H1 (cell line): ENCODE data around the gene ANKRD62. TPM values are rescaled to one million over a fixed set of nuclear protein-coding genes. Genes with fewer than 3 reads are reported as not detected.

Source experiments
- CTCF ChIA-PET: fragments of 300-600 bp; sonication (Branson Sonifier 250); formaldehyde crosslinking; loops from one replicate; lab custom pipeline; 2021; ENCODE audit not compliant: partially characterized antibody; lab: Charles Lee
- POLR2A ChIA-PET: fragments of 300-600 bp; sonication (Branson Sonifier 250); formaldehyde crosslinking; loops from one replicate; lab custom pipeline; 2021; ENCODE audit warnings: inconsistent platforms; ENCODE audit not compliant: partially characterized antibody; lab: Charles Lee
- DNase-seq, 2 experiments: peaks; one replicate each; pipeline versions ENCODE4 v3.0.0 to v3.0.0-alpha.2; 2010 to 2022; ENCODE audit warnings: low spot score in 2 of 2, low read depth in 1 of 2, mixed read lengths in 1 of 2
- FAIRE-seq: peaks from 2 replicates; lab custom pipeline; 2011; peaks lifted over from hg19 to GRCh38; lab: Jason Lieb, UNC
- H2AFZ ChIP-seq: 2 replicates; pipeline ENCODE4 v1.8.1; 2012; ENCODE audit warnings: low read length, inconsistent platforms
- H2AK5ac ChIP-seq: 2 replicates; pipeline ENCODE4 v1.6.1; 2013; ENCODE audit warnings: low read depth, low read length
- H2BK120ac ChIP-seq: replicated peaks from 2 replicates; pipeline ENCODE3; 2013; ENCODE audit warnings: low read depth, low read length, inconsistent platforms
- H2BK12ac ChIP-seq: 2 replicates; pipeline ENCODE4 v1.6.1; 2013; ENCODE audit warnings: low read depth, low read length
- H2BK15ac ChIP-seq: 2 replicates; pipeline ENCODE4 v1.6.1; 2013; ENCODE audit warnings: low read length
- H2BK20ac ChIP-seq: 2 replicates; pipeline ENCODE4 v1.6.1; 2013; ENCODE audit warnings: low read length
- H2BK5ac ChIP-seq: 2 replicates; pipeline ENCODE4 v1.6.1; 2013; ENCODE audit warnings: low read depth, low read length
- H3K14ac ChIP-seq: 2 replicates; pipeline ENCODE4 v1.6.1; 2013; ENCODE audit warnings: inconsistent platforms; ENCODE audit not compliant: insufficient read length
- H3K18ac ChIP-seq: 2 replicates; pipeline ENCODE4 v1.6.1; 2013; ENCODE audit warnings: low read length; ENCODE audit errors: extremely low read depth
- H3K23ac ChIP-seq: 2 replicates; pipeline ENCODE4 v1.6.1; 2013; ENCODE audit warnings: inconsistent platforms; ENCODE audit not compliant: insufficient read length
- H3K23me2 ChIP-seq: 2 replicates; pipeline ENCODE4 v1.6.1; 2013; ENCODE audit warnings: low read depth, low read length
- H3K27ac ChIP-seq: 2 replicates; pipeline ENCODE4 v1.6.1; 2011; ENCODE audit warnings: low read depth, low read length, inconsistent platforms
- H3K27me3 ChIP-seq, 4 experiments: replicated peaks in 1 of 4; 1 replicate in 1 of 4; 2 replicates in 3 of 4; pipeline versions ENCODE4 v1.6.1 to v1.8.1; 2011 to 2013; ENCODE audit warnings: low read length in 3 of 4, mild to moderate bottlenecking in 3 of 4, inconsistent platforms in 2 of 4, mixed read lengths in 2 of 4, moderate library complexity in 1 of 4; ENCODE audit not compliant: control insufficient read depth in 3 of 4, insufficient read depth in 3 of 4; ENCODE audit errors: extremely low read depth in 1 of 4
- H3K36me3 ChIP-seq, 4 experiments: 2 replicates each; pipeline versions ENCODE4 v1.6.1 to v1.8.1; 2011 to 2013; ENCODE audit warnings: mild to moderate bottlenecking in 4 of 4, low read length in 3 of 4, moderate library complexity in 2 of 4, control low read depth in 1 of 4, inconsistent platforms in 1 of 4; ENCODE audit not compliant: insufficient read depth in 4 of 4, control insufficient read depth in 2 of 4
- H3K4ac ChIP-seq: replicated peaks from 2 replicates; pipeline ENCODE3; 2013; ENCODE audit warnings: low read length, low read depth, mixed read lengths, inconsistent platforms; ENCODE audit not compliant: insufficient read length
- H3K4me1 ChIP-seq, 4 experiments: replicated peaks in 1 of 4; 1 replicate in 1 of 4; 2 replicates in 3 of 4; pipeline versions ENCODE4 v1.6.1 to v1.8.1; 2011 to 2013; ENCODE audit warnings: low read length in 3 of 4, inconsistent platforms in 2 of 4, mixed read lengths in 1 of 4; ENCODE audit not compliant: insufficient read depth in 4 of 4, control insufficient read depth in 3 of 4
- H3K4me2 ChIP-seq, 2 experiments: 2 replicates each; pipeline versions ENCODE4 v1.6.1 to v1.8.1; 2011 to 2013; ENCODE audit warnings: low read depth in 2 of 2, low read length in 2 of 2, control low read depth in 1 of 2, inconsistent platforms in 1 of 2, mild to moderate bottlenecking in 1 of 2; ENCODE audit not compliant: insufficient read depth in 1 of 2
- H3K4me3 ChIP-seq, 4 experiments: fragments of 200-600, 300-600 bp in 1 of 4; sonication (generic), shearing (Covaris generic), sonication (Bioruptor Twin) in 1 of 4; 2 replicates each; pipeline versions ENCODE4 v1.5.1 to v1.8.1; 2011 to 2016; ENCODE audit warnings: low read length in 4 of 4, low read depth in 3 of 4, control low read depth in 2 of 4, inconsistent platforms in 2 of 4, mild to moderate bottlenecking in 2 of 4, mixed read lengths in 1 of 4, moderate library complexity in 1 of 4; ENCODE audit not compliant: insufficient read depth in 2 of 4; ENCODE audit errors: extremely low read depth in 1 of 4
- H3K56ac ChIP-seq: replicated peaks from 2 replicates; pipeline ENCODE3; 2013; ENCODE audit warnings: low read depth, mild to moderate bottlenecking, mixed read lengths, low read length, inconsistent platforms; ENCODE audit not compliant: insufficient read length
- H3K79me1 ChIP-seq: 2 replicates; pipeline ENCODE4 v1.6.1; 2013; ENCODE audit warnings: low read depth, low read length, control low read depth
- H3K79me2 ChIP-seq, 2 experiments: 2 replicates each; pipeline versions ENCODE4 v1.6.1 to v1.8.1; 2012 to 2013; ENCODE audit warnings: low read length in 2 of 2, mild to moderate bottlenecking in 2 of 2, inconsistent platforms in 1 of 2; ENCODE audit not compliant: insufficient read depth in 2 of 2, control insufficient read depth in 1 of 2
- H3K9ac ChIP-seq, 4 experiments: replicated peaks in 1 of 4; 1 replicate in 1 of 4; 2 replicates in 3 of 4; pipeline versions ENCODE4 v1.6.1 to v1.8.1; 2011 to 2013; ENCODE audit warnings: low read depth in 3 of 4, low read length in 3 of 4, control low read depth in 2 of 4, mild to moderate bottlenecking in 2 of 4, moderate library complexity in 2 of 4, inconsistent platforms in 1 of 4; ENCODE audit errors: extremely low read depth in 1 of 4
- H3K9me3 ChIP-seq, 2 experiments: 2 replicates each; pipeline versions ENCODE4 v1.6.1 to v1.8.1; 2012 to 2013; ENCODE audit warnings: mild to moderate bottlenecking in 2 of 2, moderate library complexity in 2 of 2, control low read depth in 1 of 2, inconsistent platforms in 1 of 2, low read depth in 1 of 2, low read length in 1 of 2, mixed read lengths in 1 of 2; ENCODE audit not compliant: insufficient read depth in 2 of 2
- H4K20me1 ChIP-seq, 2 experiments: replicated peaks in 1 of 2; 2 replicates each; pipeline versions ENCODE3 to v1.8.1; 2011 to 2013; ENCODE audit warnings: inconsistent platforms in 2 of 2, low read length in 2 of 2, mild to moderate bottlenecking in 1 of 2; ENCODE audit not compliant: insufficient read depth in 2 of 2, control insufficient read depth in 1 of 2
- H4K5ac ChIP-seq: 2 replicates; pipeline ENCODE4 v1.6.1; 2013; ENCODE audit warnings: low read length, low read depth, mixed read lengths, inconsistent platforms; ENCODE audit not compliant: insufficient read length
- H4K8ac ChIP-seq: 2 replicates; pipeline ENCODE4 v1.8.0; 2013; ENCODE audit warnings: mild to moderate bottlenecking, moderate library complexity, low read length, inconsistent platforms; ENCODE audit not compliant: insufficient read depth; ENCODE audit errors: extremely low read depth
- H4K91ac ChIP-seq: replicated peaks from 2 replicates; pipeline ENCODE3; 2013; ENCODE audit warnings: low read length, mixed read lengths, inconsistent platforms; ENCODE audit not compliant: insufficient read length
- ASH2L ChIP-seq: fragments of 200-600, 300-600 bp; sonication (generic); IDR thresholded peaks from one replicate; pipeline ENCODE4 v1.7.1; 2017; ENCODE audit warnings: low read length
- CTBP2 ChIP-seq: IDR thresholded peaks from 2 replicates; pipeline ENCODE4 v1.7.0; 2011; ENCODE audit warnings: borderline replicate concordance, mild to moderate bottlenecking, moderate library complexity, mixed read lengths, low read length; ENCODE audit not compliant: insufficient read depth, insufficient read length
- E2F6 ChIP-seq: IDR thresholded peaks from 2 replicates; pipeline ENCODE4 v1.6.1; 2012; ENCODE audit warnings: inconsistent platforms
- JUND ChIP-seq: IDR thresholded peaks from 2 replicates; pipeline ENCODE4 v1.6.1; 2011; ENCODE audit warnings: mild to moderate bottlenecking, improper control_type of control experiment, low read length
- KDM1A ChIP-seq: fragments of 200-600, 300-600 bp; sonication (generic); IDR thresholded peaks from 2 replicates; pipeline ENCODE4 v1.7.1; 2016; ENCODE audit warnings: mild to moderate bottlenecking, low read length, borderline replicate concordance
- NRF1 ChIP-seq: IDR thresholded peaks from 2 replicates; pipeline ENCODE4 v1.6.1; 2011; ENCODE audit warnings: mild to moderate bottlenecking, low read depth, low read length, improper control_type of control experiment
- RFX5 ChIP-seq: IDR thresholded peaks from 2 replicates; pipeline ENCODE4 v1.6.1; 2011; ENCODE audit warnings: low read depth, low read length, improper control_type of control experiment, borderline replicate concordance
- SP2 ChIP-seq: IDR thresholded peaks from 2 replicates; pipeline ENCODE4 v1.6.1; 2012; ENCODE audit warnings: mild to moderate bottlenecking, low read length, inconsistent platforms
- SUZ12 ChIP-seq: fragments of 200-600 bp; sonication (generic); IDR thresholded peaks from 2 replicates; pipeline ENCODE4 v1.6.1; 2012; ENCODE audit warnings: mild to moderate bottlenecking, inconsistent platforms, low read length, moderate library complexity, mixed read lengths
- WGBS, 2 experiments: shearing (Covaris generic) in 1 of 2; methylation state at CpG; one replicate each; pipeline versions ENCODE4 v1.1.6 to v1.1.7; 2013 to 2015; ENCODE audit warnings: low lambda C conversion rate in 2 of 2, mixed read lengths in 2 of 2, inconsistent platforms in 1 of 2, low coverage in 1 of 2, missing lambda C conversion rate in 1 of 2; ENCODE audit not compliant: insufficient replicate concordance in 2 of 2, insufficient coverage in 1 of 2, insufficient read length in 1 of 2; ENCODE audit errors: extremely low coverage in 1 of 2, missing lambda C conversion rate in 1 of 2; 5-methylcytosine and 5-hydroxymethylcytosine counted together
- polyA plus RNA-seq, 7 experiments: library from polyadenylated mRNA; depleted of rRNA in 3 of 7; stranded (reverse) in 5 of 7; unstranded in 2 of 7; fragments of >200 nt in 5 of 7; fragments of 200-250 nt in 2 of 7; gene quantifications; 1 replicate in 5 of 7; 2 replicates in 1 of 7; 4 replicates in 1 of 7; pipeline versions ENCODE4 v1.2.1 to v1.2.3, GENCODE V29; 2011 to 2013; ENCODE audit warnings: missing spikeins in 2 of 7, mixed read lengths in 2 of 7
- total RNA-seq: library from RNA; stranded (reverse); fragmentation: NEBNext Ultra II Directional; extraction: Animal tissue kit (Norgen Biotek cat#: 25700); gene quantifications from 2 replicates; pipeline ENCODE4 v1.2.1, GENCODE V29; 2021

Gene ANKRD62
- total and polyA plus RNA-seq, 2 of the 8 experiments (the other 6 are each of a cell fraction or from before 2014, with no cell fraction given), result not detected

- Histone ChIP-seq H4K20me1 (no peaks in the 10 kb centered on the region), H3K79me1 (no peaks in the 10 kb centered on the region), H2BK20ac (no peak overlapping the region), H2BK5ac (no peak overlapping the region), H2AFZ (no peak overlapping the region), H4K8ac (no peak overlapping the region), H3K9me3 (no peaks in the 10 kb centered on the region; a peak in 1 of 4 replicates), H3K36me3 (no peaks in the 10 kb centered on the region), H3K27me3 (no peaks in the 10 kb centered on the region; a peak in 1 of 7 replicates), H2BK12ac (no peak overlapping the region), H3K56ac (no peak overlapping the region), H3K23me2 (no peaks in the 10 kb centered on the region), H3K14ac (no peak overlapping the region), H3K79me2 (no peaks in the 10 kb centered on the region), H4K91ac (no peak overlapping the region), H2BK120ac (no peak overlapping the region), H3K4me2 (no peak overlapping the region), H2BK15ac (no peak overlapping the region), H3K9ac (no peak overlapping the region), H3K23ac (no peak overlapping the region), H3K18ac (no peak overlapping the region), H3K27ac (no peak overlapping the region), H3K4me1 (no peaks in the 10 kb centered on the region; a peak in 1 of 7 replicates), H3K4ac (no peak overlapping the region), H3K4me3 (no peak overlapping the region), H2AK5ac (no peak overlapping the region), H4K5ac (no peak overlapping the region)
- TF ChIP-seq RFX5 (no peak), CTBP2 (no peak), KDM1A (no peak), ASH2L (no peak), NRF1 (no peak), SUZ12 (no peak), SP2 (no peak), JUND (no peak), E2F6 (no peak)
- 83% methylated on average over 12 of the region's 14 CpGs; no CpG with 5 or more reads in 1 of the 2 experiments for whole genome bisulfite sequencing, 2 experiments
- no peak for DNase-seq
- ChIA-PET POLR2A (no interaction called here), CTCF (interaction anchor here (0.6 to 2.4 kb wide), 7 partner anchors 13 to 178 kb away, joined by 3 to 5 read pairs (median 3); no protein-coding TSS in a partner anchor)
- FAIRE-seq, result no peak
Observed at GRCh38 chr18:12056034-12056883, 37.4 kb upstream of the ANKRD62 start.
